ENCODE measurements around the gene PSMC5.
"Not testable (repeated sequence)": the region's sequence is repeated elsewhere in the genome, so short reads cannot be mapped to it uniquely, and the experiment has no call there.

The PSMC5 gene

DNA sequence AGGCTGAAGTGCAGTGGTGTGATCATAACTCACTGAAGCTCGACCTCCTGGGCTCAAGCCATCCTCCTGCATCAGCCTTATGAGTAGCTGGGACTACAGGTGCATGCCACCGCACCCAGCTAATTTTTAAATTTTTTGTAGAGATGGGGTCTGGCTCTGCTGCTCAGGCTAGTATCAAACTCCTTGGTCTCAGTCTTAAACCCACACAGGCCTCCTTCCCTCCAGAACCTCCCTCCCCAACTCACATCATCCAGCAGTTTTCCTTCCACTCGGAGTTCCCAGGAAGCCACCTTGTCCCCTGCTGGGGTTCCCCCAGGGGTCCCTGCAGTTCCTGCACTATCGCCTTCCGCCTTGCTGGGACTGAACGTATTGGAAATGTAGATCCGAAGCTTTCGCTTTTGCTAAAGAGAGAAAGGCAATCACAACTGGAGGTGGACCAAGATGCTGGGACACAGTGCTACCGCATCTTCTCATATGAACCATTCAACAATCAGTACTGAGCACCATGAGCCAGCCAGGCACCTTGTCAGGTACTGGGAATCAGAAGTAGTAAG is 8.0 kb downstream of the PSMC5 start:
- in situ Hi-C loops (cut with HindIII; ENCODE audit: low pct_unique_long_range_greater_than_20kb, low sequenced_read_pairs): no loop called here
- no peak for TF ChIP-seq JUND (IDR thresholded peaks at IDR 0.05; ENCODE audit: low read depth)

DNA sequence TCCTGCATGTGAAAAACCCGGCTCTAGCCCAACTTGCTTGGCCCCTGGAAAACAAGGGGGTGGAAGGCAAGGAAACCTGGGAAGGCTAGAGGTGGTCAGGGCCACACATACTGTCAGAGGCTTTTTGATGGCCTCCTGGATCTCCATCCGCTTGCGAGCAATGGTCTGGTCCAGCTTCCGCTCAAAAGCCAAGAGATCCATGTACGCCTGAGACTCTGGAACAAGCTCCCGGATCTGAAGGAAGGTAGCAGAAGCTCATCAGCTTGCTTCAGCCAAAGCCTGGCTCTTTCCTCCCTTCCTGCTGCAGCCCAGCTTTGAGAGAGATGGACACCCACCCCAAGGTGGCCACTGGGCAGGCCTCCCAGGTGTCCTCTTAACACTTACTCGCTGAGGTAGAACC is 9.6 kb downstream of the PSMC5 start:
- in situ Hi-C loops (cut with HindIII; ENCODE audit: low pct_unique_long_range_greater_than_20kb, low sequenced_read_pairs): no loop called here
- no peak for DNase-seq (ENCODE audit: low read depth in 1 of 2, low spot score in 1 of 2)

More for the DNA sequence above, 8.0 kb downstream of the PSMC5 start:
- no peak for DNase-seq (ENCODE audit: low read depth in 1 of 2, low spot score in 1 of 2)

GRCh38 chr17:63837480-63837879 is 10.2 kb downstream of the PSMC5 start:
- TF ChIP-seq JUND (IDR thresholded peaks at IDR 0.05; ENCODE audit: low read depth): no peak
- in situ Hi-C loops (cut with HindIII; ENCODE audit: low pct_unique_long_range_greater_than_20kb, low sequenced_read_pairs): no loop called here
- no peak for DNase-seq (ENCODE audit: low read depth in 1 of 2, low spot score in 1 of 2)

More for the DNA sequence above, 9.6 kb downstream of the PSMC5 start:
- no peak for TF ChIP-seq JUND (IDR thresholded peaks at IDR 0.05; ENCODE audit: low read depth)

DNA sequence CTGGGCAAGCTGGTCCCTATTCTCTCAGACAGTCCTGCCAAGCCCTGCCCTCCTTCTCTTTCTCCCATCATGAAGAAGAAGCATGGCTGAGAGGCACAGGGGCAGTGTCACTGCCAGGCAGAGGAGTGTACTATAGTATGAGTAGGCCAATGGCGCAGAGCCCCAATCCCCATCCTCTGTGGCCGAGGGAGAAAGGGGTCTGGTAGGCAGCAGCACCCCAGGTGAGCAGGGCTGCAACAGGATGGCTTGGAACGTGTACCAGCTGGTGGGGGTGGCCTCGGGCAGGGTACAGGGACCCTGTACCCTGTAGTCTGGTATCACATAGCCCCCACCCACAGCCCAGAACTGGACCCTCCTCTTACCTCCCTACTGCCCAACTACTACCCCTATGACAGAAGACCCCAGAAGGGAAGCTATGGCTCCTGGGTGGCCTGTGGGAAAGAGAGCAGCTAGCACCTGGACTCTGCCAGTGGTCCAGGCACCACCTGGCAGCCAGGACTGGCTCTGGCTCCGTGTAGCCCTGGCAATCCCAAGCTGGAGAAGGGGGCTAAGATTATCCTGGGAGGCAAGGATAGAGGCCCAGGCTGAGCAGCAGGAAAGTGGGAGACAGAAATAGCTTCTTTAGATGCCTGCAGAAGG is 10.8 kb downstream of the PSMC5 start:
- TF ChIP-seq JUND (IDR thresholded peaks at IDR 0.05; ENCODE audit: low read depth): no peak
- no peak for DNase-seq (ENCODE audit: low read depth in 1 of 2, low spot score in 1 of 2)
- in situ Hi-C loops (cut with HindIII; ENCODE audit: low pct_unique_long_range_greater_than_20kb, low sequenced_read_pairs): no loop called here

DNA sequence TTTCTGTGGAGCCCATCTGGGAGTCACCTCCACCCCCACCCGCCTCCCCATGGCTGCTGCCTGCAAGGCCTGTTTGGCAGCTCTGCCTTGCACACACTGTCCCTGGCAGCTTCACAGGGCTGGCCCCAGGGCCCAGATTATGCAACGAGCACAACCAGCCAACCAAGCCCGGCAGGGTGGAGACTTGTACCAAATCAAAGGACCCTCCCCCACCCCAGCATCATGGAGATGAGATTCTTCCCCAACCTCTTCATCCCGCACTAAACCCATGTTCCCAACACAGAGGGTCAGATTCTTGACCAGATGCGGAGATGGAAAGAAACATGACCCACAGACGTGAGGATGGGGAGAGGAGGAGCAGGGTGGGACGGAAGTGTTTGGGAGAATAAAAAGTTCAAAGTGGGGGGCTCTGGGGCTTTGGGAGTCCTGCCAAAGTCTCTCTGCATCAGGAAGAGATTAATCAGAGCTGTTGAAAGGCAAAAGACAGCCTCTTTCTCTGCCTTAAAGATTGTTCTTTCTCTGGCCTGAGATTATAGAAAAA is 11.5 kb downstream of the PSMC5 start:
- in situ Hi-C loops (cut with HindIII; ENCODE audit: low pct_unique_long_range_greater_than_20kb, low sequenced_read_pairs): no loop called here
- no peak; the same call in none of the 2 replicates for TF ChIP-seq JUND (IDR thresholded peaks at IDR 0.05; ENCODE audit: low read depth)
- DNase-seq (ENCODE audit: low read depth in 1 of 2, low spot score in 1 of 2): peak; percentile 64 to 96

DNA sequence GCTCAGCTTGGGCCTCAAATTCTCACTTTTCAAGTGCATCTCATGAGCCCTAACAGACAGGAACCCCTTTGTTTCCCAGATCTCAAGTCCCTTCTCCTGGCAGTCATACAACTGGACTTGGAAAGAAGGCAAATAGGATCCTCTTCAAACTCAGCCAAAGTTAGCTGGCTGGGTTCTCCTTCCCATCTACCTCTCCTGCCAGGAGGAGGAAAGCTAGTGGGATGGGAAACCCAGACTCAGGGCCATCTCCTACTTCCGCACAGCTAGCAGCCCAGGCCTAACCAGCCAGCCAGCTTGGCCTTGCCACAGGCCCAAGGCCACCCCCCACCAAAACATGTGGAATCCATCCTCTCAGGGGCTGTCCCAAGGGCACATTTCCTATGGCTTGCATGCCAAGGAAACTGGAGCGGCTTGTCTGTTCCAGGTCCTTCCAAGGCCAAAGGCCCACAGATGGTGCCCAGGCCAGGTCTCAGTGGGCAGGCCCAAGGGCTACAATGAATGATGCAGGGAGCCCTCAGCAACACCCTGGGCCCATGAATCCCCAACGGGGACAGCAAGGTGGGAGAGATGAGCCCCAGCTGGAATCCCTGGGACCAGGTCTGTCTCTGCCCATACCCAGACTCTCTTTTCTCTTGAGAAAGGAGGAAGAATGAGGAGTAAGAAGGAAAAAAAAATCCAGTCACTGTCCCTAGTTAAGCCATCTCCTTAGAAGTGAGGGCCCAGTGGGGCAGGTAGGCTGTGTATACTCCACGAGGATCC is 13.5 kb downstream of the PSMC5 start:
- in situ Hi-C loops (cut with HindIII; ENCODE audit: low pct_unique_long_range_greater_than_20kb, low sequenced_read_pairs): no loop called here
- peak in 1 of 2 experiments; percentile 27 for DNase-seq (ENCODE audit: low read depth in 1 of 2, low spot score in 1 of 2)
- TF ChIP-seq JUND (IDR thresholded peaks at IDR 0.05; ENCODE audit: low read depth): no peak

DNA sequence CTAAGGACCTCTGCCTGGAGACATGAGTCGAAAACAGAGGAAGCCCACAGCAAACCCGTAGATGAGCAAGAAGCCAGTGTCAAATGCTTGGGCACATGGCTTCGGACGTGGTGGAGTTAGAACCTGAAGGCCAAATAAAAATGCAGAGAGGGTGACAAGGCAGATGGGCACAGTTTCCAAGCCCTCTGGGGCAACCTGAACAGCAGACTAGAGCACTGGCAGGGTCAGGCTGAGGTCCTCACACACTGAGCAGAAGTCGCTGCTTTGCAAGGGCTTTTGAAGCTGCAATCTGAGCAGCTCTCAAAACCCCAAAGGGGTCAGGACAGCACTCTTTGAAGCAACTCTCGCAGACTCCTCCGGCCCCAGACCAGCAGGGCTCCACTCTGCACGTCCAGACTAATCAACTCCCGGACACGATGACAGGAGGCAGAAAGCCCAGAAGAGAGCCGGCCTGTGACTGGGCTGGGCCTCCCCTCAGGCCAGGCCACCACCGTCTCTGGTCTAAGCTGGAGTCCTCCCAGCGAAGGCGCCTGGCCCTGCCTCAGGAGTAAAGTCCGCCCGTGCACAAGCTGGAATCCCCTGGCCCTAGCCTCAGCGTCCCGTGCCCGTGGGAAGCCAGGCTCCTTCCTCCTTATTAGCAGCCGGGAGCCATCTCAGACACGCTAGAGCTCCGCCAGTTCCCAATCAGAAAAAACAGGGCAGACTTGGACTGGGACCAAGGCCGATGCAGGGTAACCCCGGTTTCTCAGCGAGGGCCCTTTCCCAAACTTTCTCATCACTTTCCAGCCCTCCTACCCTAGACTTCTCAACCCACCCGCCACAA is 14.3 kb downstream of the PSMC5 start:
- DNase-seq (ENCODE audit: low read depth in 1 of 2, low spot score in 1 of 2): peak in 1 of 2 experiments; percentile 47
- in situ Hi-C loops (cut with HindIII; ENCODE audit: low pct_unique_long_range_greater_than_20kb, low sequenced_read_pairs): no loop called here
- TF ChIP-seq JUND (IDR thresholded peaks at IDR 0.05; ENCODE audit: low read depth): no peak

GRCh38 chr17:63842173-63842539 is 14.9 kb downstream of the PSMC5 start:
- in situ Hi-C loops (cut with HindIII; ENCODE audit: low pct_unique_long_range_greater_than_20kb, low sequenced_read_pairs): no loop called here
- DNase-seq (ENCODE audit: low read depth in 1 of 2, low spot score in 1 of 2): no peak
- TF ChIP-seq JUND (IDR thresholded peaks at IDR 0.05; ENCODE audit: low read depth): no peak

- in situ Hi-C loops (cut with HindIII; ENCODE audit: low pct_unique_long_range_greater_than_20kb, low sequenced_read_pairs): no loop called here
- peak; percentile 100 for TF ChIP-seq JUND (IDR thresholded peaks at IDR 0.05; ENCODE audit: low read depth)
- DNase-seq (ENCODE audit: low read depth in 1 of 2, low spot score in 1 of 2): peak; percentile 96 to 100
Measured at GRCh38 chr17:63842540-63843386, 15.5 kb downstream of the PSMC5 start, which contains the start of gene SMARCD2. Gene SMARCD2, minus strand, starts transcription at chr17:63842685. Its CDS starts 11 bp downstream, at chr17:63842674.

DNA sequence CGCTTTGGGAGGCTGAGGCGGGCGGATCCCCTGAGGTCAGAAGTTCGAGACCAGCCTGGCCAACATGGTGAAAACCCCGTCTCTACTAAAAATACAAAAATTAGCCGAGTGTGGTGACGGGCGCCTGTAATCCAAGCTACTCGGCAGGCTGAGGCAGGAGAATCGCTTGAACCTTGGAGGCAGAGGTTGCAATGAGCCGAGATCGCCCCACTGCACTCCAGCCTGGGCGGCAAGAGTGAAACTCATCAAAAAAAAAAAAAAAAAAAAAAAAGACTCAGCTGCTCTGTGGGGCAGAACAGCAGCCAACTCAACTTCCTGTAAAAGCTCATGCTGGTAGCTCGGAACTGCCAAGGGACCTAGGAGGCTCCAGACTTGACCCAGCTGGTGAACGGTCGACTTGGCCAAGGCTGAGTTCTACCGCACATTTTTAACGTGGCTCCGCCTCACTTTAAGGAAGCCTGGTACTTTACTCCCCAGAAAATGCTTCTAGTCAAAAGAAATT is 16.2 kb downstream of the PSMC5 start:
- in situ Hi-C loops (cut with HindIII; ENCODE audit: low pct_unique_long_range_greater_than_20kb, low sequenced_read_pairs): not testable (repeated sequence)
- DNase-seq (ENCODE audit: low read depth in 1 of 2, low spot score in 1 of 2): peak in 1 of 2 experiments; percentile 27

DNA sequence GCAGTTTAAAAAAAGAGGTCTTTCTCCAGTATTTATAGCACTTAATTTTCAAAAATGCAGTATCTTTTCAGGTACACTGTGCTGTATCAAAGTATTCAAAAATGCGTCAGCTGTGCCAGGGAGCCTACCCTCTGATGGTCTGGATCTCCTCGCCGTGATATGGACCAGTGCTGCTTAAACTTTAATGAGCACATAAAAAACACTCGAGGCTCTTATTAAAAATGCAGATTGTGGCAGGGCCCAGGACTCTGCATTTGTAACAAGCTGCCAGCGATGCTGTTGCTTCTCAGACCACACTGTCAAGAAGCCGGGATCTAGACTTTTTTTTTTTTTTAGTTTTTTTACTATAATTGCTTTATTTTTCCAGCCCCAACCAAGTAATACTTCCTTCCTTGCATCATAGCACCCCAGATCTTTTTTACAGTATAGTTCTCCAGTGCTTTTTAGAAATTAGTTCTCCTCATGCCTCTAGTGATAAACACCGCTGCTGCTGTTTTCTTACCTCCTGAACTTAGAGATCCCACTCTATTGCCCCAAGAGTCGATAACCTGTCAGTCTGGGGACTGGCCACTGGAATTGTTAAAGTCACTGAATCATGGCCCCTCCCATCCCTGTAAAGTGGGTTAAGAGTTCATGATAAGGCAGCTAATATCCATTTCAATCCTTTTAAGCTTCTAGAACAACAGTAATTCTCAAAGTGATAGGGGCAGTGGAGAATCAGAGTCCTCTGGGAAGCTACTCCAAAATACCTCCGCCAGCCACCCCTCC is 16.9 kb downstream of the PSMC5 start:
- no peak for DNase-seq (ENCODE audit: low read depth in 1 of 2, low spot score in 1 of 2)
- no peak for TF ChIP-seq JUND (IDR thresholded peaks at IDR 0.05; ENCODE audit: low read depth)
- in situ Hi-C loops (cut with HindIII; ENCODE audit: low pct_unique_long_range_greater_than_20kb, low sequenced_read_pairs): no loop called here

Data from T47D (cell line).